Stimulated activated CD4-positive, alpha-beta T cell treated with anti-CD3 and anti-CD28 coated beads, Interleukin-15, amount 100 ng/mL, for 48 hours (primary cell): Measurements from ENCODE around the gene TOM1.
"Not testable (repeated sequence)": the region's sequence is repeated elsewhere in the genome, so short reads cannot be mapped to it uniquely, and the experiment has no call there.

Experiments
- DNase-seq, 2 donors: peaks; one replicate each; pipeline ENCODE4 v3.0.0-alpha.2; 2020; ENCODE audit warnings: low read depth in 2 of 2

TOM1 gene

DNA sequence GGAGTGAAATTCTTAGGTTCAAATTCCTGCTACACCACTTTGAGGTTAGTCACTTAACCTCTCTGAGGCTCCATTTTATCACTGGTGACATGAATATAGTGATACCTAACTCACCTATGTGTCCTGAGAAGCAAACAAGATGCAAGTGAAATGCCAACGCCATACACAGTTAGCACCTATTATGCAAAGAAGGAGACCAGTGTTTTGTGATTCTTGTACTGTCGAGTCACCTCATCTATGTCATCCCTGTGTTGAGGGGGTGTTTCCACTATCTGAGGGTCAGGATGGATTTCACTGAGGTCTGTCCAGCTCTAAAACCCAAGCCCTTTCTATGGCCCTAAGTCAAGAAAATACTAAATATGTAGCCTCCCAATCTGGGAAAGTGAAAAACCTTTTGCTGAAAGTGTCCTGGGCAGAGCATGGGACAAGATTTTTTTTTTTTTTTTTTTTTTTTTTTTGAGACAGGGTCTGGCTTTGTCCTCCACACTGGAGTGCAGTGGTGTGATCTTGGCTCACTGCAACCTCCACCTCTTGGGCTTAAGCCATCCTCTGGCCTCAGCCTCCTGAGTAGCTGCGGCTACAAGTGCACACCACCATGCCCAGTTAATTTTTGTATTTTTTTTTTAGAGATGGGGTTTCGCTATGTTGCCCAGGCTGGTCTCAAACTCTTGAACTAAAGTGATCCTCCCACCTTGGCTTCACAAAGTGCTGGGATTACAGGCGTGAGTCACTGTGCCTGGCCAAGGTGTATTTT, 95.3 kb downstream of the TOM1 start:
- DNase-seq: no peak

DNA sequence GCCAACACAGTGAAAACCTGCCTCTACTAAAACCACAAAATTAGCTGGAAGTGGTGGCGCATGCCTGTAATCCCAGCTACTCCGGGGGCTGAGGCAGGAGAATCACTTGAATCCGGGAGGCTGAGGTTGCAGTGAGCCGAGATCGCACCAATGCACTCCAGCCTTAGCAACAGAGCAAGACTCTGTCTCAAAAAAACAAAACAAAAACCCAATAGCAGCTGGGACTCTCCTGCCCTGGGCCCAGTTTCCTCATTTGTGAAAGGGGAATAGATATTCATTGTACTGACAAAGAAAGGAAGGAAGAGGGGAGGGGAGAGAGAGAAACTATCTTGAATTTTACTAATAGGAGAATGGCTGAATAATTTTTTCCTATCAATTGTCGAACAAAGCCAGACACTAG, 96.9 kb downstream of the TOM1 start:
- not testable (repeated sequence) for DNase-seq

DNA sequence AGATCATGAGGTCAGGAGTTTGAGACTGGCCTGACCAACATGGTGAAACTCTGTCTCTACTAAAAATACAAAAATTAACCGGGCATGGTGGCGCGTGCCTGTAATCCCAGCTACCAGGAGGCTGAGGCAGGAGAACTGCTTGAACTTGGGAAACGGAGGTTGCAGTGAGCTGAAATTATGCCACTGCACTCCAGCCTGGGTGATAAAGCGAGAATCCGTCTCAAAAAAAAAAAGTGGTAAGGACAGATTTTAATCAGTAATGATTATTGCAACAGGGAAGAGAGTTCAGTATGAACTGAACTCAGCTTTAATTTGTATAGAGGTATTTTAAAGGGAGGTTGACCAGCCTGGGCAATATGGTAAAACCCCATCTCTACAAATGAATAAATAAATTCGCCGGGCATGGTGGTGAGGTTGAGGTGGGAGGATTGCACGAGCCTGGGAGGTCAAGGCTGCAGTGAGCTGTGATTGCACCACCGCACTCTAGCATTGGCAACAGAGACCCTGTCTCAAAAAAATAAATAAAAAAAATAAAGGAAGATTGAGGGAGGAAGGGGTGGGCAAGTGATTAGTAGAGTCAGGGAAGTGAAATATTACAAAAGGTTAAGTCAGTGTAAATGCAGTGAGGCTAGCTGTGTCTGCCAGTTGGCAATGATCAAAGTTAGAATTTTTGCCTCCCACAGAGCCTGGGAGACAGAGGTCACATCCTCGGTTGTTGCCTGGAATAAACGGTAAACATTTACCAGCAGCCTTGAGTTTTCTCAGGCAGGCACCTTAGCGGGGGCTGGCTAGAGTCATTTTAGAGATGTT, 97.6 kb downstream of the TOM1 start:
- no peak for DNase-seq
